Glutamatergic neuron (in vitro differentiated cells): ENCODE data around the gene IFT25. TPM values are rescaled to one million over a fixed set of nuclear protein-coding genes. Genes with fewer than 3 reads are reported as not detected.
A peak's percentile ranks its signal among the peaks of the same experiment; 100 is the strongest.
"Not testable (repeated sequence)": the region's sequence is repeated elsewhere in the genome, so short reads cannot be mapped to it uniquely, and the experiment has no call there.

Experiments
- DNase-seq: peaks from one replicate; pipeline ENCODE4 v3.0.0; 2022
- H3K27ac Mint-ChIP-seq: one replicate; pipeline ENCODE4 v1.8.0; 2020; ENCODE audit warnings: mild to moderate bottlenecking, mixed read lengths, inconsistent platforms; ENCODE audit not compliant: unreplicated experiment
- H3K27me3 Mint-ChIP-seq: one replicate; pipeline ENCODE4 v1.8.0; 2020; ENCODE audit warnings: mild to moderate bottlenecking, moderate library complexity, mixed read lengths, inconsistent platforms; ENCODE audit not compliant: unreplicated experiment
- H3K36me3 Mint-ChIP-seq: one replicate; pipeline ENCODE4 v1.8.0; 2020; ENCODE audit warnings: mild to moderate bottlenecking, mixed read lengths, inconsistent platforms; ENCODE audit not compliant: unreplicated experiment
- H3K4me1 Mint-ChIP-seq: one replicate; pipeline ENCODE4 v1.8.0; 2020; ENCODE audit warnings: mild to moderate bottlenecking, low read depth, mixed read lengths, inconsistent platforms; ENCODE audit not compliant: unreplicated experiment
- H3K4me3 Mint-ChIP-seq: one replicate; pipeline ENCODE4 v1.8.0; 2020; ENCODE audit warnings: mild to moderate bottlenecking, mixed read lengths, inconsistent platforms; ENCODE audit not compliant: unreplicated experiment
- H3K9me3 Mint-ChIP-seq: one replicate; pipeline ENCODE4 v1.8.0; 2020; ENCODE audit warnings: mild to moderate bottlenecking, moderate library complexity, mixed read lengths, inconsistent platforms; ENCODE audit not compliant: unreplicated experiment
- CTCF ChIP-seq: fragments of 200-600 bp; sonication (generic); IDR thresholded peaks from one replicate; pipeline ENCODE4 v1.5.0; 2021; ENCODE audit not compliant: partially characterized antibody, unreplicated experiment
- long read RNA-seq: library from polyadenylated mRNA; unstranded; transcript quantifications from one replicate; pipeline ENCODE4 v2.0.0, GENCODE V29; 2020; ENCODE audit not compliant: unreplicated experiment
- total RNA-seq: library from RNA; stranded (reverse); fragmentation: NEBNext Ultra II Directional; extraction: Animal tissue kit (Norgen Biotek cat#: 25700); gene quantifications from one replicate; pipeline ENCODE4 v1.2.1, GENCODE V29; 2021; ENCODE audit not compliant: unreplicated experiment

Gene IFT25
- 11.3 TPM for total RNA-seq
- long read RNA-seq, partial matches to known transcripts: 0 of 9 reads
- long read RNA-seq, other reads (novel, unspliced or antisense): 8 of 9 reads

- peaks cover 3% of the 10 kb centered on the region for H3K27me3 Mint-ChIP-seq
- H3K4me1 Mint-ChIP-seq: peaks cover 30% of the 10 kb centered on the region
- no peak for TF ChIP-seq CTCF
- peak; percentile 99 for DNase-seq
- peak within 1 kb of the TSS; percentile 38 for H3K27ac Mint-ChIP-seq
- peak within 1 kb of the TSS; percentile 92 for H3K4me3 Mint-ChIP-seq
- no peaks in the 10 kb centered on the region for H3K36me3 Mint-ChIP-seq
- H3K9me3 Mint-ChIP-seq: peaks cover 4% of the 10 kb centered on the region
These were observed at the start of gene IFT25 for GRCh38 chr1:53945433-53946251. Gene IFT25, minus strand, starts transcription at chr1:53945699. Its CDS starts 5,617 bp downstream, at chr1:53940082.

- H3K27me3 Mint-ChIP-seq, H3K4me3 Mint-ChIP-seq, H3K4me1 Mint-ChIP-seq, H3K9me3 Mint-ChIP-seq, DNase-seq, H3K36me3 Mint-ChIP-seq, H3K27ac Mint-ChIP-seq: not testable (repeated sequence)
These were observed 49.0 kb upstream of the IFT25 start for GRCh38 chr1:53994516-53994915.

- TF ChIP-seq CTCF: no peak
- Mint-ChIP-seq H3K4me1 (no peaks in the 10 kb centered on the region), H3K4me3 (no peak overlapping the region), H3K27me3 (no peaks in the 10 kb centered on the region), H3K9me3 (no peaks in the 10 kb centered on the region), H3K27ac (no peak overlapping the region), H3K36me3 (no peaks in the 10 kb centered on the region)
- DNase-seq: no peak
These were observed 46.8 kb upstream of the IFT25 start for GRCh38 chr1:53992085-53992874.

GRCh38 chr1:53987880-53988279 is 42.4 kb upstream of the IFT25 start:
- TF ChIP-seq CTCF: no peak
- H3K4me1 Mint-ChIP-seq: no peaks in the 10 kb centered on the region
- no peak for DNase-seq
- H3K9me3 Mint-ChIP-seq: no peaks in the 10 kb centered on the region
- no peak overlapping the region for H3K27ac Mint-ChIP-seq
- no peaks in the 10 kb centered on the region for H3K36me3 Mint-ChIP-seq
- H3K4me3 Mint-ChIP-seq: no peak overlapping the region
- no peaks in the 10 kb centered on the region for H3K27me3 Mint-ChIP-seq

DNA sequence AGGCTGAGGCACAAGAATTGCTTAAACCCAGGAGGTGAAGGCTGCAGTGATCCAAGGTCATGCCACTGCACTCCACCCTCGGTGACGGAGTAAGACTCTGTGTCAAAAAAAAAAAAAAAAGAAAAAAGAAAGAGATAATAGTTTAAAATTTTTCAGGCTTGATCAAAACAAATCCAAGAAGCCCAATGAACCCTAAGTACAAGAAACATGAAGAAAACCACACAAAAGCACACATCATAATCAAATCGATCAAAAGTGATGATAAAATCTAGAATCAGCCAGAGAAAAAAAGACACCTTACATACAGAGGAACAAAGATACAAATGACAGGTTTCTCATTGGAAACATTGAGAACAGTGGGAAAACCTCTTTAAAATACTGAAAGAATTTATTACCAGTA is 41.0 kb upstream of the IFT25 start:
- TF ChIP-seq CTCF: no peak
- Mint-ChIP-seq H3K36me3 (no peaks in the 10 kb centered on the region), H3K9me3 (no peaks in the 10 kb centered on the region), H3K4me3 (no peak overlapping the region), H3K27ac (no peak overlapping the region), H3K27me3 (no peaks in the 10 kb centered on the region), H3K4me1 (peaks cover 7% of the 10 kb centered on the region)
- no peak for DNase-seq
